GM12878 (cell line): ENCODE data around the gene ZNF800.

Experiments used
- CEBPB ChIP-seq, 2 experiments: fragments of 150-350 bp in 1 of 2; IDR thresholded peaks; 2 replicates each; pipeline ENCODE4 v1.6.1; 2012 to 2014; ENCODE audit warnings: low read depth in 2 of 2, low read length in 2 of 2, borderline replicate concordance in 1 of 2, inconsistent platforms in 1 of 2
- ESRRA ChIP-seq: IDR thresholded peaks from 2 replicates; pipeline ENCODE4 v1.6.1; 2012; ENCODE audit warnings: mild to moderate bottlenecking, low read length, improper control_type of control experiment
- JUND ChIP-seq: IDR thresholded peaks from 2 replicates; pipeline ENCODE4 v1.6.1; 2012; ENCODE audit warnings: low read depth, mild to moderate bottlenecking, low read length, improper control_type of control experiment, moderate library complexity
- POLR2AphosphoS5 ChIP-seq: IDR thresholded peaks from 2 replicates; pipeline ENCODE4 v1.6.1; 2011; ENCODE audit warnings: mild to moderate bottlenecking, low read length, inconsistent platforms

- TF ChIP-seq CEBPB (IDR thresholded peaks at IDR 0.05; ENCODE audit: borderline replicate concordance in 1 of 2, low read depth in 2 of 2, low read length in 2 of 2): no peak
- TF ChIP-seq JUND: no peak
- no peak for TF ChIP-seq ESRRA
- TF ChIP-seq POLR2AphosphoS5: no peak
Observed at GRCh38 chr7:127390817-127391590, 1.5 kb downstream of the ZNF800 start.
